Astrocyte (in vitro differentiated cells and primary cell): ENCODE results near the gene CHMP4B. TPM values are rescaled to one million over a fixed set of nuclear protein-coding genes. Genes with fewer than 3 reads are reported as not detected.

Source experiments
- DNase-seq: peaks from one replicate; pipeline ENCODE4 v3.0.0-alpha.2; 2010; ENCODE audit warnings: low read depth
- FAIRE-seq: peaks from 2 replicates; lab custom pipeline; 2011; peaks lifted over from hg19 to GRCh38; lab: Jason Lieb, UNC
- H2AFZ ChIP-seq: 2 replicates; pipeline ENCODE4 v1.6.0; 2012; ENCODE audit warnings: low read depth, low read length, inconsistent platforms
- H3K27ac ChIP-seq: 2 replicates; pipeline ENCODE4 v1.5.1; 2011; ENCODE audit warnings: low read depth, low read length, inconsistent platforms
- H3K27me3 ChIP-seq: 2 replicates; pipeline ENCODE4 v1.6.0; 2011; ENCODE audit warnings: low read length, inconsistent platforms; ENCODE audit not compliant: insufficient read depth
- H3K36me3 ChIP-seq: 2 replicates; pipeline ENCODE4 v1.5.1; 2011; ENCODE audit warnings: low read length, inconsistent platforms; ENCODE audit not compliant: insufficient read depth
- H3K4me1 ChIP-seq: 2 replicates; pipeline ENCODE4 v1.5.1; 2011; ENCODE audit warnings: low read length, inconsistent platforms; ENCODE audit not compliant: insufficient read depth
- H3K4me2 ChIP-seq: 2 replicates; pipeline ENCODE4 v1.6.0; 2012; ENCODE audit warnings: low read length, inconsistent platforms
- H3K4me3 ChIP-seq: 2 replicates; pipeline ENCODE4 v1.5.1; 2011; ENCODE audit warnings: low read depth, mild to moderate bottlenecking, low read length, inconsistent platforms; ENCODE audit not compliant: insufficient read depth
- H3K79me2 ChIP-seq: 2 replicates; pipeline ENCODE4 v1.6.0; 2012; ENCODE audit warnings: mild to moderate bottlenecking, low read length, inconsistent platforms; ENCODE audit not compliant: insufficient read depth
- H3K9ac ChIP-seq: 2 replicates; pipeline ENCODE4 v1.6.0; 2012; ENCODE audit warnings: mild to moderate bottlenecking, low read length, inconsistent platforms
- H3K9me3 ChIP-seq: 2 replicates; pipeline ENCODE4 v1.5.1; 2012; ENCODE audit warnings: low read depth, mild to moderate bottlenecking, low read length, inconsistent platforms; ENCODE audit not compliant: insufficient read depth
- H4K20me1 ChIP-seq: 2 replicates; pipeline ENCODE4 v1.6.0; 2012; ENCODE audit warnings: low read length, inconsistent platforms; ENCODE audit not compliant: insufficient read depth
- H3K27ac Mint-ChIP-seq: one replicate; pipeline ENCODE4 v1.8.0; 2021; ENCODE audit warnings: mild to moderate bottlenecking, mixed read lengths; ENCODE audit not compliant: unreplicated experiment
- H3K27me3 Mint-ChIP-seq: one replicate; pipeline ENCODE4 v1.8.0; 2021; ENCODE audit warnings: low read depth, mixed read lengths; ENCODE audit not compliant: unreplicated experiment
- H3K36me3 Mint-ChIP-seq: one replicate; pipeline ENCODE4 v1.8.0; 2021; ENCODE audit warnings: low read depth, mixed read lengths; ENCODE audit not compliant: unreplicated experiment
- H3K4me1 Mint-ChIP-seq: one replicate; pipeline ENCODE4 v1.8.0; 2021; ENCODE audit warnings: low read depth, mixed read lengths; ENCODE audit not compliant: unreplicated experiment
- H3K4me3 Mint-ChIP-seq: one replicate; pipeline ENCODE4 v1.8.0; 2021; ENCODE audit warnings: mild to moderate bottlenecking, moderate library complexity, mixed read lengths; ENCODE audit not compliant: unreplicated experiment
- H3K9me3 Mint-ChIP-seq: one replicate; pipeline ENCODE4 v1.8.0; 2021; ENCODE audit warnings: mild to moderate bottlenecking, mixed read lengths; ENCODE audit not compliant: unreplicated experiment
- CTCF ChIP-seq: IDR thresholded peaks from 2 replicates; pipeline ENCODE4 v1.5.1; 2011; ENCODE audit warnings: low read depth, mild to moderate bottlenecking, inconsistent platforms, low read length, moderate library complexity; ENCODE audit not compliant: insufficient read depth
- EZH2 ChIP-seq: IDR thresholded peaks from 2 replicates; pipeline ENCODE4 v1.6.1; 2012; ENCODE audit warnings: mild to moderate bottlenecking, low read length, inconsistent platforms; ENCODE audit not compliant: insufficient read depth
- total RNA-seq: library from RNA; stranded (reverse); gene quantifications from 2 replicates; pipeline ENCODE4 v1.2.1, GENCODE V29; 2021

Gene CHMP4B
- total RNA-seq, 1 donor from 2014 or later: 90.6 TPM

DNA sequence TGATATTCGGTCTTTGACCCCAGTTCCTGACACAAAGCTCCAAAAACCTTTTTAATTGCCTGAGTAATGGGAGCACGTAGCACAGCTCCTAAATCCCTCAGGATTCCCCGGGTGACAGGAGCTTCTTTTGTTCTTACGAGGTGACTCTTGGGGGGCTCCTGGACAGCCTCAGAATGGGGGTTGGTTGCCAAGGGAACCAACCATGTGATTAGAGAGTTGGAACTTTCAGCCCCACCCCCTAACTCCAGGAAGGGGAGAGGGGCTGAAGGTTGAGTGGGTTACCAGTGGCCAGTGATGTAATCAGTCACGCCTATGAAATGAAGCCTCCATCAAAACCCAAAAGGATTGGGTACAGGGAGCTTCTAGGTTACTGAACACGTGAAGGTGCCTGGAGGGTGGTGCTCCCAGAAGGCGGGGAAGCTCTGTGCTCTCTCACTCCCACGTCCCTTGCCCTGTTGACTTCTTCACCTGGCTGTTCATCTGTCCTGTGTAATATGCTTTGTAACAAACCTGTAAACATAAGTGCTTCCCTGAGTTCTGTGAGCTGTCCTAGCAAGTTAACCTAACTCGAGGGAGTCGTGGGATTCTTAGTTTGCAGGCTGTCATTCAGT, 89.5 kb downstream of the CHMP4B start:
- H3K27ac ChIP-seq: no peak overlapping the region
- FAIRE-seq: no peak
- no peak overlapping the region for H3K4me3 ChIP-seq
- H3K27ac Mint-ChIP-seq: no peak overlapping the region
- H3K27me3 Mint-ChIP-seq: peaks cover 19% of the 10 kb centered on the region
- no peaks in the 10 kb centered on the region for H3K36me3 Mint-ChIP-seq
- H3K4me1 ChIP-seq: no peaks in the 10 kb centered on the region
- no peak for DNase-seq
- H3K4me2 ChIP-seq: no peak overlapping the region
- H3K9me3 ChIP-seq: no peaks in the 10 kb centered on the region
- H3K36me3 ChIP-seq: no peaks in the 10 kb centered on the region
- peaks cover 2% of the 10 kb centered on the region for H3K4me1 Mint-ChIP-seq
- no peak for TF ChIP-seq EZH2
- TF ChIP-seq CTCF: no peak
- no peaks in the 10 kb centered on the region for H3K9me3 Mint-ChIP-seq
- no peaks in the 10 kb centered on the region for H4K20me1 ChIP-seq
- no peak overlapping the region for H3K4me3 Mint-ChIP-seq
- H3K79me2 ChIP-seq: no peaks in the 10 kb centered on the region
- H3K9ac ChIP-seq: no peak overlapping the region
- no peak overlapping the region for H2AFZ ChIP-seq
- peaks cover 3% of the 10 kb centered on the region for H3K27me3 ChIP-seq

GRCh38 chr20:33901132-33901523, 90.0 kb downstream of the CHMP4B start:
- Mint-ChIP-seq H3K4me3 (no peak overlapping the region), H3K9me3 (no peaks in the 10 kb centered on the region), H3K36me3 (no peaks in the 10 kb centered on the region), H3K27ac (no peak overlapping the region), H3K4me1 (peaks cover 2% of the 10 kb centered on the region), H3K27me3 (peaks cover 19% of the 10 kb centered on the region)
- H3K27ac ChIP-seq: no peak overlapping the region
- no peak overlapping the region for H3K4me3 ChIP-seq
- no peaks in the 10 kb centered on the region for H3K4me1 ChIP-seq
- no peaks in the 10 kb centered on the region for H3K79me2 ChIP-seq
- FAIRE-seq (no peak), DNase-seq (no peak)
- no peak overlapping the region for H3K9ac ChIP-seq
- TF ChIP-seq EZH2 (no peak), CTCF (no peak)
- H4K20me1 ChIP-seq: no peaks in the 10 kb centered on the region
- H3K9me3 ChIP-seq: no peaks in the 10 kb centered on the region
- peaks cover 3% of the 10 kb centered on the region for H3K27me3 ChIP-seq
- H3K36me3 ChIP-seq: no peaks in the 10 kb centered on the region
- no peak overlapping the region for H2AFZ ChIP-seq
- H3K4me2 ChIP-seq: no peak overlapping the region

DNA sequence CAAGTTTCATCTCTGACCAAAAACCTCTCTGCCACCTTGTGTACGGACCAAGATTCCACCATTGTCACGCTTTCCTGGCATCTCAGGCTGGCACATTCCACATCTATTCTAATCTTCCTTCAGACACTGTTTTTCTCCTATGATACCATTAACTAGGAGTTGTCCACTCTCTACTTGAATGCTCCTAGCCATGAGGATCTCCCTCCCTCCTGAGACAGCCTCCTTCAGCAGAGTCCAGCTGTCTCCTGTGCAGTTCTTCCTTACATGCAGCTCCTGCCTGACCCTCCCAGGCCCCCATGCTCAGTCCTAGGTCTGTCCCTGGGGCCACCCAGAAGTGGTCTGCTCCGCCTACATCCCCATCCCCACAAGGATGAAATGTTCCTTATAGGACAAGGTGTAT, 90.9 kb downstream of the CHMP4B start:
- Histone ChIP-seq H3K27me3 (peaks cover 3% of the 10 kb centered on the region), H3K36me3 (no peaks in the 10 kb centered on the region), H3K4me1 (no peaks in the 10 kb centered on the region), H3K4me2 (no peak overlapping the region), H3K79me2 (no peaks in the 10 kb centered on the region), H3K9ac (no peak overlapping the region), H3K27ac (no peak overlapping the region), H2AFZ (no peak overlapping the region), H3K4me3 (no peak overlapping the region), H4K20me1 (no peaks in the 10 kb centered on the region), H3K9me3 (no peaks in the 10 kb centered on the region)
- peaks cover 16% of the 10 kb centered on the region for H3K27me3 Mint-ChIP-seq
- TF ChIP-seq CTCF: no peak
- TF ChIP-seq EZH2: no peak
- FAIRE-seq (no peak), DNase-seq (no peak)
- no peak overlapping the region for H3K4me3 Mint-ChIP-seq
- H3K36me3 Mint-ChIP-seq: no peaks in the 10 kb centered on the region
- no peaks in the 10 kb centered on the region for H3K4me1 Mint-ChIP-seq
- no peak overlapping the region for H3K27ac Mint-ChIP-seq
- H3K9me3 Mint-ChIP-seq: no peaks in the 10 kb centered on the region
